Activated CD8-positive, alpha-beta T cell treated with anti-CD3 and anti-CD28 coated beads for 36 hours (primary cell): ENCODE results near the gene BBLN. TPM values are rescaled to one million over a fixed set of nuclear protein-coding genes. Genes with fewer than 3 reads are reported as not detected.

ENCODE experiments used
- ATAC-seq: fragments of 200-7000 bp; cut with Tn5 transposase; one replicate; pipeline ENCODE4 v1.10.0; 2021; ENCODE audit warnings: mild to moderate bottlenecking, moderate library complexity
- CTCF ChIA-PET: fragments of 350-600 bp; sonication (Branson Sonifier 250); formaldehyde crosslinking; loops from one replicate; lab custom pipeline; 2021; ENCODE audit warnings: antibody characterized with exemption; lab: Charles Lee
- POLR2A ChIA-PET: fragments of 350-600 bp; sonication (Branson Sonifier 250); formaldehyde crosslinking; loops from one replicate; lab custom pipeline; 2021; ENCODE audit warnings: antibody characterized with exemption; lab: Charles Lee
- DNase-seq: peaks from one replicate; pipeline ENCODE4 v3.0.0-alpha.2; 2020
- H3K27ac Mint-ChIP-seq: one replicate; pipeline ENCODE4 v1.8.0; 2021; ENCODE audit warnings: mild to moderate bottlenecking, mixed read lengths
- H3K27me3 Mint-ChIP-seq: one replicate; pipeline ENCODE4 v1.8.0; 2021; ENCODE audit warnings: mixed read lengths
- H3K36me3 Mint-ChIP-seq: one replicate; pipeline ENCODE4 v1.8.0; 2021; ENCODE audit warnings: low read depth, mixed read lengths
- H3K4me1 Mint-ChIP-seq: one replicate; pipeline ENCODE4 v1.8.0; 2021; ENCODE audit warnings: low read depth, mixed read lengths
- H3K4me3 Mint-ChIP-seq: one replicate; pipeline ENCODE4 v1.8.0; 2021; ENCODE audit warnings: mild to moderate bottlenecking, moderate library complexity, mixed read lengths
- H3K9me3 Mint-ChIP-seq: one replicate; pipeline ENCODE4 v1.8.0; 2021; ENCODE audit warnings: mixed read lengths
- CTCF ChIP-seq: fragments of 200-600 bp; IDR thresholded peaks from one replicate; pipeline ENCODE4 v1.8.0; 2022; ENCODE audit warnings: antibody characterized with exemption, mild to moderate bottlenecking
- intact Hi-C: fragments of 100-400 bp; cut with micrococcal nuclease; formaldehyde crosslinking; loops from one replicate; pipeline ENCODE4 v1.10.0; 2022
- total RNA-seq, 2 experiments: library from RNA; stranded (reverse); gene quantifications; one replicate each; pipeline ENCODE4 v1.2.3, GENCODE V29; 2021

The BBLN gene
- total RNA-seq, 2 experiments from 2014 or later, result 127 to 132 TPM

GRCh38 chr9:128190516-128191405, 30.7 kb downstream of the BBLN start:
- DNase-seq, result peak; percentile 60
- Mint-ChIP-seq H3K27me3 (no peaks in the 10 kb centered on the region), H3K4me3 (peak overlapping the region; percentile 97), H3K27ac (peak overlapping the region; percentile 93), H3K4me1 (peaks cover 38% of the 10 kb centered on the region), H3K9me3 (no peaks in the 10 kb centered on the region), H3K36me3 (peaks cover 24% of the 10 kb centered on the region)
- intact Hi-C loops, result no loop called here
- POLR2A ChIA-PET, result interaction anchor here (0.7 to 2.6 kb wide), 11 partner anchors 10 to 151 kb away, joined by 3 to 13 read pairs (median 4); partner anchors contain the start of genes GOLGA2 and SWI5
- no peak for TF ChIP-seq CTCF
- CTCF ChIA-PET, result interaction anchor here (0.6 to 1.8 kb wide), 18 partner anchors 8 to 511 kb away, joined by 3 to 9 read pairs (median 4); partner anchors contain the start of genes BBLN, CERCAM, DNM1 and PKN3
- ATAC-seq, result peak; percentile 34

GRCh38 chr9:128191406-128192046, 31.5 kb downstream of the BBLN start, which contains the start of gene CIZ1:
CIZ1 (minus strand) TSS chr9:128191572; CDS start chr9:128190857, 715 bp downstream.
- intact Hi-C loops, result no loop called here
- no peaks in the 10 kb centered on the region for H3K27me3 Mint-ChIP-seq
- CTCF ChIA-PET, result interaction anchor here (0.6 to 1.8 kb wide), 10 partner anchors 10 to 220 kb away, joined by 3 to 9 read pairs (median 4); partner anchors contain the start of genes BBLN, DNM1 and URM1
- TF ChIP-seq CTCF, result peak; percentile 86
- DNase-seq (peak; percentile 76), ATAC-seq (peak; percentile 81)
- peaks cover 22% of the 10 kb centered on the region for H3K36me3 Mint-ChIP-seq
- peak within 1 kb of the TSS; percentile 93 for H3K27ac Mint-ChIP-seq
- H3K4me1 Mint-ChIP-seq, result peaks cover 38% of the 10 kb centered on the region
- H3K4me3 Mint-ChIP-seq, result peak within 1 kb of the TSS; percentile 97
- POLR2A ChIA-PET, result interaction anchor here (1.0 to 2.6 kb wide), 9 partner anchors 10 to 150 kb away, joined by 3 to 13 read pairs (median 4); no protein-coding TSS in a partner anchor
- H3K9me3 Mint-ChIP-seq, result no peaks in the 10 kb centered on the region

GRCh38 chr9:128192601-128193371, 32.7 kb downstream of the BBLN start:
- ChIA-PET CTCF (interaction anchor here (0.6 to 1.4 kb wide), 7 partner anchors 12 to 103 kb away, joined by 3 to 4 read pairs (median 3); partner anchors contain the start of genes GOLGA2 and SWI5), POLR2A (interaction anchor here (0.9 kb wide), 1 partner anchor 32 kb away, joined by 3 read pairs; the partner anchor contains the start of gene BBLN)
- peak; percentile 61 for TF ChIP-seq CTCF
- H3K4me3 Mint-ChIP-seq, result peak overlapping the region; percentile 52
- peak; percentile 75 for DNase-seq
- peak; percentile 77 for ATAC-seq
- no peaks in the 10 kb centered on the region for H3K9me3 Mint-ChIP-seq
- peaks cover 35% of the 10 kb centered on the region for H3K4me1 Mint-ChIP-seq
- H3K27ac Mint-ChIP-seq, result no peak overlapping the region
- H3K27me3 Mint-ChIP-seq, result no peaks in the 10 kb centered on the region
- peaks cover 17% of the 10 kb centered on the region for H3K36me3 Mint-ChIP-seq
- intact Hi-C loops, result no loop called here

GRCh38 chr9:128193469-128194096, 33.5 kb downstream of the BBLN start:
- Mint-ChIP-seq H3K27me3 (no peaks in the 10 kb centered on the region), H3K36me3 (peaks cover 14% of the 10 kb centered on the region), H3K27ac (no peak overlapping the region), H3K4me1 (peaks cover 30% of the 10 kb centered on the region), H3K9me3 (no peaks in the 10 kb centered on the region), H3K4me3 (no peak overlapping the region)
- ChIA-PET POLR2A (interaction anchor here (0.9 kb wide), 1 partner anchor 33 kb away, joined by 3 read pairs; the partner anchor contains the start of gene BBLN), CTCF (interaction anchor here (1.0 to 2.1 kb wide), 8 partner anchors 10 to 103 kb away, joined by 3 to 6 read pairs (median 4); partner anchors contain the start of genes DNM1, GOLGA2 and SWI5)
- DNase-seq (no peak), ATAC-seq (no peak)
- intact Hi-C loops, result no loop called here
- no peak for TF ChIP-seq CTCF
